Measurements from ENCODE around the gene COLGALT1.
A peak's percentile ranks its signal among the peaks of the same experiment; 100 is the strongest.

Gene COLGALT1

DNA sequence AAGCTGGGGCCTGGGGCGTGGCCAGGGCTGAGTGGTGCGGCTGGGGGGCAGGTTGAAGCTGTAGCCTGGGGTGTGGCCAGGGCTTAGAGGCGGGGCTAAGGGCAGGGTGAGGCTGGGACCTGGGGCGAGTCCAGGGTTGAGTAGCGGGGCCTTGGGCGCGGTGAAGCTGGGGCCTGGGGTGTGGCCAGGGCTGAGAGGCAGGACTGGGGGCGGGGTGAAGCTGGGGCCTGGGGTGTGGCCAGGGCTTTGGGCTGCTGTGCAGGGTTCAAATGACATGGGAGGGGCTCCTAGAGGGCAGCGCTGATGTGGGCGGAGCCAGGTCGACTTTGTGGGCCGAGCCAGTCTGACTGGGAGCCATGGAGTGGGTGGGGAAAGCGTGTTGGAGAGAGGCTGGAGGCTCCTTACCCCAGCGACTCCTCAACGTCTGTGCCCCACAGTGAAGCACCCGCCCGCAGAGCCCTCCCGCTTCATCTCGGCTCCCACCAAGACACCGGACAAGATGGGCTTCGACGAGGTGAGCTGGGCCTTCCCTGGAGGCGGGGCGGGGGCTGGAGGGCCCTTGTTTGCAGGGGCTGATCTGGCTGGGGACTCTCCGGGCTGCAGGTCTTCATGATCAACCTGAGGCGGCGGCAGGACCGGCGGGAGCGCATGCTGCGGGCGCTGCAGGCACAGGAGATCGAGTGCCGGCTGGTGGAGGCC, 21.5 kb downstream of the COLGALT1 start:
- H2BK120ac ChIP-seq (ENCODE audit: low read depth, low read length) = no peak overlapping the region
- peak; percentile 96 for DNase-seq
- no peaks in the 10 kb centered on the region for H3K79me2 ChIP-seq (ENCODE audit: control insufficient read depth, insufficient read depth, low read length)
- no peak overlapping the region for H2BK15ac ChIP-seq (replicated peaks; ENCODE audit: low read depth)
- H3K79me1 ChIP-seq (ENCODE audit: low read length) = no peaks in the 10 kb centered on the region
- peak overlapping the region; percentile 35 for H3K9ac ChIP-seq (ENCODE audit: low read length)
- no peak overlapping the region for H2AK5ac ChIP-seq (ENCODE audit: low read length)
- no peak overlapping the region for H3K23ac ChIP-seq (ENCODE audit: low read length)
- no peak overlapping the region for H4K8ac ChIP-seq (ENCODE audit: low read depth, low read length)
- H4K5ac ChIP-seq (ENCODE audit: low read length) = no peak overlapping the region
- no peak overlapping the region for H3K4me3 ChIP-seq (ENCODE audit: low read length)
- H3K36me3 ChIP-seq (ENCODE audit: control insufficient read depth, insufficient read depth, low read length) = peaks cover 12% of the 10 kb centered on the region
- no peaks in the 10 kb centered on the region for H3K27me3 ChIP-seq (ENCODE audit: insufficient read depth, low read length, poor library complexity)
- no peak overlapping the region for H3K18ac ChIP-seq (ENCODE audit: low read length)
- peak overlapping the region; percentile 35 for H3K4me2 ChIP-seq (ENCODE audit: low read length)
- no peaks in the 10 kb centered on the region for H3K4me1 ChIP-seq (ENCODE audit: control insufficient read depth, low read depth, low read length)
- WGBS (ENCODE audit: extremely low coverage, insufficient coverage, low lambda C conversion rate) = no CpG with 5 or more reads among the region's 34 CpGs
- peak overlapping the region; percentile 63 for H3K56ac ChIP-seq (ENCODE audit: low read length)
- no peak overlapping the region for H3K27ac ChIP-seq (ENCODE audit: low read depth, low read length)
- no peak overlapping the region for H3K4ac ChIP-seq (ENCODE audit: low read depth, low read length)
- H2BK5ac ChIP-seq (ENCODE audit: low read length) = no peak overlapping the region

DNA sequence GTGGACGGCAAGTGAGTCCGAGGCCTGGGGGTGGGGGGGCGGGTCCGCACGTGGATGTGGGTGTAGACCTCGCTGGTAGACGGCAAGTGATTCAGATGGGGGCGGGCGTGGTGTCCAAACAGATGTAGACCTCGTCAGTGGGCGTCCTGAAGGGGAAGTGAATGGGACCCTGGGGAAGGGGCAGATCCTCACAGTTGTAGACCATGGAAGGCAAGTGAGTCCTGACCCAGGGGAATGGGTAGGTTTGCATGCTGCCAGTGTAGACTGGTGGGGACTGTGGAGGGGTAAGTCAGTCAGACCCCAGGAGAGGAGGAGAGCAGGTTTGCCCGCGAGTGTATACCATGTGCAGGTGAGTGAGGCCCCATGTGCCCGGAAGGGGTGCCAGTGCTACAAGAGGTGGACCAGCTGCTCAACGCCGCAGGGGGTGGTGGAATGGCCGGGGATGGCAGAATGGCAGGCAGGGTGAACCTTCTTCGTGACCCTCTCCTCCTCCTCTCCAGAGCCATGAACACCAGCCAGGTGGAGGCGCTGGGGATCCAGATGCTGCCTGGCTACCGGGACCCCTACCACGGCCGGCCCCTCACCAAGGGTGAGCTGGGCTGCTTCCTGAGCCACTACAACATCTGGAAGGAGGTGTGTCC, 22.1 kb downstream of the COLGALT1 start:
- Histone ChIP-seq H3K79me2 (ENCODE audit: control insufficient read depth, insufficient read depth, low read length) (no peaks in the 10 kb centered on the region), H2BK120ac (ENCODE audit: low read depth, low read length) (no peak overlapping the region)
- no CpG with 5 or more reads among the region's 22 CpGs for WGBS (ENCODE audit: extremely low coverage, insufficient coverage, low lambda C conversion rate)

DNA sequence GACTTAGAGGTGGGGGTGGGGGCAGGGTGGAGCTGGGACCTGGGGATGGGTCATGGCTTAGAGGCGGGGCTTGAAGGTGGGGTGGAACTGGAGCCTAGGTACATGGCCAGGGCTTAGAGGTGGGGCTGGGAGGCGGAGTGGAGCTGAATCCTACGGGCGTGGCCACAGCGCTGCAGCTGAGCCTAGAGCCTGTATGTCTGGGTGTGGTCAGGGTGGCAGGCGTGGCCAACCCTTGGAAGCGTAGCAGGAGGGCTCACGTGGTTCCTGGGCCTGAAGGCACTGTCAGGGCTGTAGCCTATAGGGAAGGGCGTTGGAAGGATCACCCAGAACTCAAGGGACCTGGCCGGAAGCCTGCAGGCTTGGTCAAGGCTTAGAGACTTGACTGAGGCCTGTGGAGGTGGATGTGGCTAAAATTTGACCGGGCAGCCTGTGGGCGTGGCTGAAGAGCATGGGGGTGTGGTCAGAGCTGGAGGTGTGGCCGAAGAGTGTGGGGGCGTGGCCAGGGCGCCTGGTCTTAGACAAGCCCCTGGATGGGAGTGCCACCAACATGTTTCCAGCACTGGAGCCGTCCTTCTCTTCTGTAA, 24.3 kb downstream of the COLGALT1 start:
- H3K27ac ChIP-seq (ENCODE audit: low read depth, low read length) = no peak overlapping the region
- no peak overlapping the region for H3K9ac ChIP-seq (ENCODE audit: low read length)
- H2BK5ac ChIP-seq (ENCODE audit: low read length) = no peak overlapping the region
- H4K8ac ChIP-seq (ENCODE audit: low read depth, low read length) = no peak overlapping the region
- H3K79me1 ChIP-seq (ENCODE audit: low read length) = no peaks in the 10 kb centered on the region
- H2AK5ac ChIP-seq (ENCODE audit: low read length) = no peak overlapping the region
- no peaks in the 10 kb centered on the region for H3K27me3 ChIP-seq (ENCODE audit: insufficient read depth, low read length, poor library complexity)
- H3K4ac ChIP-seq (ENCODE audit: low read depth, low read length) = no peak overlapping the region
- peak overlapping the region; percentile 71 for H3K56ac ChIP-seq (ENCODE audit: low read length)
- no peak overlapping the region for H3K4me3 ChIP-seq (ENCODE audit: low read length)
- no peaks in the 10 kb centered on the region for H3K4me1 ChIP-seq (ENCODE audit: control insufficient read depth, low read depth, low read length)
- H3K23ac ChIP-seq (ENCODE audit: low read length) = no peak overlapping the region
- no peak overlapping the region for H3K18ac ChIP-seq (ENCODE audit: low read length)
- H3K36me3 ChIP-seq (ENCODE audit: control insufficient read depth, insufficient read depth, low read length) = peaks cover 12% of the 10 kb centered on the region
- no peak overlapping the region for H4K5ac ChIP-seq (ENCODE audit: low read length)
- DNase-seq = peak; percentile 90
- no CpG with 5 or more reads among the region's 16 CpGs for WGBS (ENCODE audit: extremely low coverage, insufficient coverage, low lambda C conversion rate)
- no peaks in the 10 kb centered on the region for H3K79me2 ChIP-seq (ENCODE audit: control insufficient read depth, insufficient read depth, low read length)
- no peak overlapping the region for H3K4me2 ChIP-seq (ENCODE audit: low read length)
- H2BK15ac ChIP-seq (replicated peaks; ENCODE audit: low read depth) = no peak overlapping the region
- H2BK120ac ChIP-seq (ENCODE audit: low read depth, low read length) = no peak overlapping the region

More for the DNA sequence above, 22.1 kb downstream of the COLGALT1 start:
- Histone ChIP-seq H3K23ac (ENCODE audit: low read length) (no peak overlapping the region), H3K9ac (ENCODE audit: low read length) (no peak overlapping the region), H3K36me3 (ENCODE audit: control insufficient read depth, insufficient read depth, low read length) (peaks cover 12% of the 10 kb centered on the region), H3K4me3 (ENCODE audit: low read length) (no peak overlapping the region), H4K5ac (ENCODE audit: low read length) (no peak overlapping the region), H3K4ac (ENCODE audit: low read depth, low read length) (no peak overlapping the region), H3K4me1 (ENCODE audit: control insufficient read depth, low read depth, low read length) (no peaks in the 10 kb centered on the region), H3K56ac (ENCODE audit: low read length) (no peak overlapping the region), H3K27me3 (ENCODE audit: insufficient read depth, low read length, poor library complexity) (no peaks in the 10 kb centered on the region), H3K4me2 (ENCODE audit: low read length) (no peak overlapping the region), H2AK5ac (ENCODE audit: low read length) (no peak overlapping the region), H3K79me1 (ENCODE audit: low read length) (no peaks in the 10 kb centered on the region), H3K18ac (ENCODE audit: low read length) (no peak overlapping the region), H2BK15ac (replicated peaks; ENCODE audit: low read depth) (no peak overlapping the region), H3K27ac (ENCODE audit: low read depth, low read length) (no peak overlapping the region), H2BK5ac (ENCODE audit: low read length) (no peak overlapping the region), H4K8ac (ENCODE audit: low read depth, low read length) (no peak overlapping the region)
- DNase-seq = no peak

- Histone ChIP-seq H2BK120ac (ENCODE audit: low read depth, low read length) (no peak overlapping the region), H2BK5ac (ENCODE audit: low read length) (no peak overlapping the region), H4K8ac (ENCODE audit: low read depth, low read length) (no peak overlapping the region), H2AK5ac (ENCODE audit: low read length) (no peak overlapping the region), H4K5ac (ENCODE audit: low read length) (no peak overlapping the region), H3K27me3 (ENCODE audit: insufficient read depth, low read length, poor library complexity) (no peaks in the 10 kb centered on the region), H3K56ac (ENCODE audit: low read length) (no peak overlapping the region), H3K79me1 (ENCODE audit: low read length) (no peaks in the 10 kb centered on the region), H2BK15ac (replicated peaks; ENCODE audit: low read depth) (no peak overlapping the region), H3K9ac (ENCODE audit: low read length) (no peak overlapping the region), H3K27ac (ENCODE audit: low read depth, low read length) (no peak overlapping the region), H3K79me2 (ENCODE audit: control insufficient read depth, insufficient read depth, low read length) (no peaks in the 10 kb centered on the region), H3K23ac (ENCODE audit: low read length) (no peak overlapping the region), H3K4ac (ENCODE audit: low read depth, low read length) (no peak overlapping the region), H3K4me2 (ENCODE audit: low read length) (no peak overlapping the region), H3K4me3 (ENCODE audit: low read length) (no peak overlapping the region), H3K4me1 (ENCODE audit: control insufficient read depth, low read depth, low read length) (no peaks in the 10 kb centered on the region), H3K18ac (ENCODE audit: low read length) (no peak overlapping the region), H3K36me3 (ENCODE audit: control insufficient read depth, insufficient read depth, low read length) (peaks cover 12% of the 10 kb centered on the region)
- no CpG with 5 or more reads among the region's 28 CpGs for WGBS (ENCODE audit: extremely low coverage, insufficient coverage, low lambda C conversion rate)
- no peak for DNase-seq
Measured at GRCh38 chr19:17580470-17581144, 25.2 kb downstream of the COLGALT1 start.

DNA sequence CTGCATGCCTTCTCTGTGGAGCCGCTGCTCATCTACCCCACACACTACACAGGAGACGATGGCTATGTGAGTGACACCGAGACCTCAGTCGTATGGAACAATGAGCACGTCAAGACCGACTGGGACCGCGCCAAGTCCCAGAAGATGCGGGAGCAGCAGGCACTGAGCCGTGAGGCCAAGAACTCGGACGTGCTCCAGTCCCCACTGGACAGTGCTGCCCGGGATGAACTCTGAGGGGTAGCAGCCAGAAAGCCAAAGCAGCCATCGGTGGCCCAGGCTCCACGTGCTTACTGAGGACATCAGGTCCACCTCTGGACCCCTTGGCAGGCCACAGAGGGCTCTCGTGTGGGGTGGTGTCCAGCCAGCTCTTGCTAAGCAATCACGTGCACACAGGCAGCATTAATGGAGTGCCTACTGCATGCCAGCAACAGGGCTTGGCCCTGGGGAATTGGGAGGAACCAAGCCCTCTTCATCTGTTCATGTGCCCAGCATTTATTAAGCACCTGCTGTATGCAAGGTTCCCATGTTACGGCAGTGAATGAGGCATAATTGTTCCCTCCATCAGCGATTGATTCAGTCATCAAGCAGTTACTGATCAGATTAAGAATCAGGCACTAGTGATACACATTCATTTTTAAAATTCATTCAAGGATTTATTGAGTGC, 25.9 kb downstream of the COLGALT1 start:
- H3K79me1 ChIP-seq (ENCODE audit: low read length) = no peaks in the 10 kb centered on the region
- peaks cover 12% of the 10 kb centered on the region for H3K36me3 ChIP-seq (ENCODE audit: control insufficient read depth, insufficient read depth, low read length)
- no peaks in the 10 kb centered on the region for H3K79me2 ChIP-seq (ENCODE audit: control insufficient read depth, insufficient read depth, low read length)
- H3K27ac ChIP-seq (ENCODE audit: low read depth, low read length) = no peak overlapping the region
- no CpG with 5 or more reads among the region's 19 CpGs for WGBS (ENCODE audit: extremely low coverage, insufficient coverage, low lambda C conversion rate)
- no peak overlapping the region for H3K4me2 ChIP-seq (ENCODE audit: low read length)
- DNase-seq = no peak
- H2BK120ac ChIP-seq (ENCODE audit: low read depth, low read length) = no peak overlapping the region
- no peak overlapping the region for H3K23ac ChIP-seq (ENCODE audit: low read length)
- no peak overlapping the region for H3K56ac ChIP-seq (ENCODE audit: low read length)
- H3K27me3 ChIP-seq (ENCODE audit: insufficient read depth, low read length, poor library complexity) = no peaks in the 10 kb centered on the region
- no peaks in the 10 kb centered on the region for H3K4me1 ChIP-seq (ENCODE audit: control insufficient read depth, low read depth, low read length)
- no peak overlapping the region for H2BK5ac ChIP-seq (ENCODE audit: low read length)
- H3K9ac ChIP-seq (ENCODE audit: low read length) = no peak overlapping the region
- H3K4me3 ChIP-seq (ENCODE audit: low read length) = no peak overlapping the region
- no peak overlapping the region for H4K5ac ChIP-seq (ENCODE audit: low read length)
- H2BK15ac ChIP-seq (replicated peaks; ENCODE audit: low read depth) = no peak overlapping the region
- no peak overlapping the region for H2AK5ac ChIP-seq (ENCODE audit: low read length)
- H3K18ac ChIP-seq (ENCODE audit: low read length) = no peak overlapping the region
- H4K8ac ChIP-seq (ENCODE audit: low read depth, low read length) = no peak overlapping the region
- H3K4ac ChIP-seq (ENCODE audit: low read depth, low read length) = no peak overlapping the region

All from mesendoderm (in vitro differentiated cells).